ENCODE results near the gene LGALS14. TPM values are rescaled to one million over a fixed set of nuclear protein-coding genes. Genes with fewer than 3 reads are reported as not detected.
"Not testable (repeated sequence)": the region's sequence is repeated elsewhere in the genome, so short reads cannot be mapped to it uniquely, and the experiment has no call there.

Gene LGALS14
- total RNA-seq, 1 experiment from 2014 or later: not detected

GRCh38 chr19:39710333-39710890, 6.1 kb downstream of the LGALS14 start:
- H3K9me3 Mint-ChIP-seq (ENCODE audit: low read depth, unreplicated experiment): no peaks in the 10 kb centered on the region
- H3K36me3 Mint-ChIP-seq (ENCODE audit: insufficient read depth, unreplicated experiment): no peaks in the 10 kb centered on the region
- DNase-seq: no peak
- peaks cover 95% of the 10 kb centered on the region for H3K27me3 Mint-ChIP-seq (ENCODE audit: unreplicated experiment)
- TF ChIP-seq CTCF (IDR thresholded peaks at IDR 0.05; ENCODE audit: unreplicated experiment): no peak
- no peak overlapping the region for H3K4me3 Mint-ChIP-seq (ENCODE audit: low read depth, unreplicated experiment)
- CTCF ChIA-PET: no interaction called here
- no TSS peak for BruUV-seq (replicated peaks)
- H3K4me1 Mint-ChIP-seq (ENCODE audit: low read depth, unreplicated experiment): no peaks in the 10 kb centered on the region
- no peak overlapping the region for H3K27ac Mint-ChIP-seq (ENCODE audit: unreplicated experiment)
- intact Hi-C loops (cut with micrococcal nuclease; ENCODE audit: unreplicated experiment): no loop called here

- H3K4me3 Mint-ChIP-seq (ENCODE audit: low read depth, unreplicated experiment); intact Hi-C loops (cut with micrococcal nuclease; ENCODE audit: unreplicated experiment); H3K27ac Mint-ChIP-seq (ENCODE audit: unreplicated experiment); H3K9me3 Mint-ChIP-seq (ENCODE audit: low read depth, unreplicated experiment); CTCF ChIA-PET; BruUV-seq (replicated peaks); H3K4me1 Mint-ChIP-seq (ENCODE audit: low read depth, unreplicated experiment); H3K36me3 Mint-ChIP-seq (ENCODE audit: insufficient read depth, unreplicated experiment); DNase-seq: not testable (repeated sequence)
- H3K27me3 Mint-ChIP-seq (ENCODE audit: unreplicated experiment): peaks cover 100% of the 10 kb centered on the region
Observed at GRCh38 chr19:39720144-39720543, 15.9 kb downstream of the LGALS14 start.

GRCh38 chr19:39725995-39726394, 21.7 kb downstream of the LGALS14 start:
- H3K4me1 Mint-ChIP-seq (ENCODE audit: low read depth, unreplicated experiment): no peaks in the 10 kb centered on the region
- no peak overlapping the region for H3K27ac Mint-ChIP-seq (ENCODE audit: unreplicated experiment)
- no peaks in the 10 kb centered on the region for H3K36me3 Mint-ChIP-seq (ENCODE audit: insufficient read depth, unreplicated experiment)
- no TSS peak for BruUV-seq (replicated peaks)
- DNase-seq: no peak
- peaks cover 100% of the 10 kb centered on the region for H3K27me3 Mint-ChIP-seq (ENCODE audit: unreplicated experiment)
- H3K9me3 Mint-ChIP-seq (ENCODE audit: low read depth, unreplicated experiment): no peaks in the 10 kb centered on the region
- intact Hi-C loops (cut with micrococcal nuclease; ENCODE audit: unreplicated experiment): no loop called here
- no peak overlapping the region for H3K4me3 Mint-ChIP-seq (ENCODE audit: low read depth, unreplicated experiment)
- TF ChIP-seq CTCF (IDR thresholded peaks at IDR 0.05; ENCODE audit: unreplicated experiment): no peak
- CTCF ChIA-PET: no interaction called here

GRCh38 chr19:39727070-39727800, 23.0 kb downstream of the LGALS14 start:
- intact Hi-C loops (cut with micrococcal nuclease; ENCODE audit: unreplicated experiment): no loop called here
- no peak for DNase-seq
- Mint-ChIP-seq H3K4me3 (ENCODE audit: low read depth, unreplicated experiment) (no peak overlapping the region), H3K9me3 (ENCODE audit: low read depth, unreplicated experiment) (no peaks in the 10 kb centered on the region), H3K4me1 (ENCODE audit: low read depth, unreplicated experiment) (no peaks in the 10 kb centered on the region), H3K27me3 (ENCODE audit: unreplicated experiment) (peaks cover 94% of the 10 kb centered on the region), H3K27ac (ENCODE audit: unreplicated experiment) (no peak overlapping the region), H3K36me3 (ENCODE audit: insufficient read depth, unreplicated experiment) (no peaks in the 10 kb centered on the region)
- BruUV-seq (replicated peaks): no TSS peak
- TF ChIP-seq CTCF (IDR thresholded peaks at IDR 0.05; ENCODE audit: unreplicated experiment): no peak
- CTCF ChIA-PET: no interaction called here

- CTCF ChIA-PET: no interaction called here
- intact Hi-C loops (cut with micrococcal nuclease; ENCODE audit: unreplicated experiment): no loop called here
- H3K27me3 Mint-ChIP-seq (ENCODE audit: unreplicated experiment): peaks cover 86% of the 10 kb centered on the region
Observed at GRCh38 chr19:39728040-39728439, 23.8 kb downstream of the LGALS14 start.

More at GRCh38 chr19:39728040-39728439, 23.8 kb downstream of the LGALS14 start:
- no peak for TF ChIP-seq CTCF (IDR thresholded peaks at IDR 0.05; ENCODE audit: unreplicated experiment)
- Mint-ChIP-seq H3K9me3 (ENCODE audit: low read depth, unreplicated experiment) (no peaks in the 10 kb centered on the region), H3K27ac (ENCODE audit: unreplicated experiment) (no peak overlapping the region), H3K4me1 (ENCODE audit: low read depth, unreplicated experiment) (no peaks in the 10 kb centered on the region), H3K36me3 (ENCODE audit: insufficient read depth, unreplicated experiment) (no peaks in the 10 kb centered on the region), H3K4me3 (ENCODE audit: low read depth, unreplicated experiment) (no peak overlapping the region)
- BruUV-seq (replicated peaks): no TSS peak
- no peak for DNase-seq
